Measurements from ENCODE around the gene ANK3.

ANK3 gene

GRCh38 chr10:60389413-60390025 is at the start of gene ANK3:
Gene ANK3, minus strand, starts transcription at chr10:60389875. Its CDS starts 337 bp downstream, at chr10:60389538.
- DNase-seq (ENCODE audit: low read depth in 1 of 2, low spot score in 1 of 2), result no peak

DNA sequence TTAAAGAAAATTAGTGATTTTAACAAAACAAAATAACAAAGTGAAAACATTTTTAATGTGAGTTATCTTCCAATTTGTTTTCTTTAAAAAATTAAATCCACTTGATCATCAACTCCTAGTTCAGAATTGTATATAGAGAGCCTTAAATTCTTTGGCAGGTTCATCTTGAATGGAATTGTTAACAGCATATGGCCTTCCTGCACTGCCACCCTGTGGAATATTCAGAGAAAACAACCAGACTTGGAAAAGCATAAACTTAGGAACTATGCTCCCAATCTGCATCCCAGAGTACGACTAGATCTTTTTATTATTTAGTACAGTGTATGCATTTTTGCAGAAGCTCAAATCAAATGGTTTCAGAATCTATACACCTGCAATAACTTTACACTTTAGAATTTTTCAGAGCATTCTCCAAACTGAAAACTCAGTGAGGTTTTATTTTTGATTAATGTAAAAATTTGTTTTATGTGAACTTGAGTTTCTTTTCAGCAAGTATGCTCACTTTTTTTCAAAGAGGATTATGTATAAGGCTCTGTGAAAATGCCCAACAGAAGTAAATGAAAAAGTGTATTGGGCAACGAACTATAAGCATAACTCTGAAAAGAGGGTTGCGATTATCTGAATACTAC is 44.9 kb upstream of the ANK3 start:
- DNase-seq (ENCODE audit: low read depth in 1 of 2, low spot score in 1 of 2), result no peak

- DNase-seq (ENCODE audit: low read depth in 1 of 2, low spot score in 1 of 2), result no peak
Observed at GRCh38 chr10:60433684-60434083, 44.0 kb upstream of the ANK3 start.

- no peak for DNase-seq (ENCODE audit: low read depth in 1 of 2, low spot score in 1 of 2)
Observed at GRCh38 chr10:60430836-60431597, 41.3 kb upstream of the ANK3 start.

DNA sequence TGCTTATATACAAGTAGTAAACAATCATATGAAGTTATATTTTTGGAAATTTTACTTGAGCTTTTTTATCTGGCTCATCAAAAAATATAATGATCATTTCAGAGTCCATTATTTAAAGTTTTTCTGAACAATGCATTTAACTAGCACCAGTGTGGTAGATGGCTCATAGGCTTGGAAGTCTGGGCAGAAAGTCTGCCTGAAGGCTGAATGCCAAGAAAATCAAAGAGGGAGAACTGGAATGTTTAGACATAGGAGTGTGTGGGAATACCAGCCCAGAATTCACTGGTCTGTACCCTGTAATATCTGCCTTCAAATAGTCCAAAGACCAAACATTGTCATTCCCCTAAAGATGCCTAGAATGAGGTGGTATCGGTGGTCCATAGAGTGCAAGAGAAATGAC is 40.3 kb upstream of the ANK3 start:
- DNase-seq (ENCODE audit: low read depth in 1 of 2, low spot score in 1 of 2), result no peak

DNA sequence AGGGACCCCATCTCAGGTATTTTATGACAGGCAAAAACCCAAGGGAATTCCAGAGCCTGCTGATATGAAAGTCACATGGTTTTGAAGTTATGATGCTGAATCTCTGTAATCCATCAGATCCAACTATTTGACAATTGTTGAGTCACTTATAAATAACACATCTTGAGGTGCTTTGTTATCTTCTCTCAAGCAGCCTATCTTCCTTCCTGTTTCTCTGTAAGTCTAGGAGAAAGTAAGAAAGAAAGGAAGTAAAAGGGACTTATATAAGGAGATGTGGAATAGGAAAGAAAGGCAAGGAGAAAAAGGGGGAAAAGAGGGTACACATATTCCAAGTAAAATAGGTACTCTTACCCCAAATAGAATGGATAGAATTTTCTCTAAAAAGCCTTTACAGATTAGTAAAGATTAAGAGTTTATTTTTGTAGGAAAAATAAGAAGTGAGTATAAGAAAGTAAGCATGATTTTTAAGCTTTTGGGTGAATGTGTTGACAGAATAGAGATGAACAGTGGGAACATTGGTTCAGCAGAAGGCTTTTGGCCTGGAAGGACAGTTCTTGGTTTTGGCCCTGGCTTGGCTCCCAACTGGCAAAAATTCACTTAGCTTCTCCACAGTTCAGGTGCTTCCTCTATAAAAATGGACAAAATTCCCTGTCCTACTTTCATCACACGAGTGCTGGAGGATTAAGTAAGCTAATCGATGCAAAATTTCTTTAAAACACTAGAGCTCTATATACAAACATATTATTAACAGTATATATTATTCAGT is 39.6 kb upstream of the ANK3 start:
- DNase-seq (ENCODE audit: low read depth in 1 of 2, low spot score in 1 of 2), result no peak

DNA sequence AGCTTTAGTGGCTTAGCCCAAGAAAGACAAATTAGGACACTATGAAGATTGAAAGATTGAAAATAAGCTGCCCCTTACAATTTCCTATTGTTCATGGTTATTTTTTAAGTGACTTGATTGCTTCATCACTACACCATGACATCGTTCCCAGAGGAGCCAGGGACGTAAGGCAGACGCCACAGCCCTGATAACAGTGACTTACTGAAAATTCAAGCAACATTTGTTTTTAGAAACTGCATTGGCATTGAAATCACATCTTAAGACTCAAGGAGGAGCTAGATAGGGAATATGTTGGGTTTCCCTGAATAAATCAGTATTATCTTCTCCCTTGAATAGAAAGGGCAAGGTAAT is 38.7 kb upstream of the ANK3 start:
- DNase-seq (ENCODE audit: low read depth in 1 of 2, low spot score in 1 of 2), result no peak

DNA sequence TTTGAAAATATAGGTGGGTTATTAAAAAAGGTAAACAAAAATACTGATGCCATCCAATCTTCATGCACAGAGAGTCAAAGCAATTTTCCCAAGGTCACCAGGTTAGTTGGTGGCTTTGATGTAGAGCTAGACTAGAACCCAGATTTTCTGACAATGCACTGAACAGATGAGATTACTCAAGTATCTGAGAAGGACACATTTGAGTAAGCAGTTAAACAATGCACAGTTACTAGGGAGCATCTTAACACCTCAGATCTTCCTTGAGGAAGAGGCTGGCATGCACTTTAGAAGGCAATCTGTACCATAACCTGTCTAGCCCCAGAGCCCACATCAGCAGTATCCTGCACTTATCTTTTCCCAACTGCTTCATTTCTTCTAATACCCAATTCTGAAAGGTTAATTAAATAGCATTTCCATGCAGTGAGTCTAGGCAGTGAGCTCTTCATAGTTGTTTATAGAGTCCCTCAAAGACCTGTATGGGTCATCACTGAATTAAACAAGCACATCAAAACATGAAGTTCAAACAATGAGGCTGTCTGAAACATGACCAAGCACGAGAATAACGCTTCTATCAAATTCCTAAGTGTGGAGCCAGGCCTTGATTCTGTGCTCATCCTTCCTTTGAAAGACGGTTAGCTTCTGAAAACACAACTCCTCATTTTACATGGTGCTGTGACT is 38.2 kb upstream of the ANK3 start:
- DNase-seq (ENCODE audit: low read depth in 1 of 2, low spot score in 1 of 2), result no peak

- DNase-seq (ENCODE audit: low read depth in 1 of 2, low spot score in 1 of 2), result no peak
Observed at GRCh38 chr10:60427148-60427547, 37.5 kb upstream of the ANK3 start.

GRCh38 chr10:60426425-60426824 is 36.8 kb upstream of the ANK3 start:
- DNase-seq (ENCODE audit: low read depth in 1 of 2, low spot score in 1 of 2), result no peak

- no peak for DNase-seq (ENCODE audit: low read depth in 1 of 2, low spot score in 1 of 2)
Observed at GRCh38 chr10:60425392-60426110, 35.9 kb upstream of the ANK3 start.

- DNase-seq (ENCODE audit: low read depth in 1 of 2, low spot score in 1 of 2), result no peak
Observed at GRCh38 chr10:60424971-60425370, 35.3 kb upstream of the ANK3 start.

- DNase-seq (ENCODE audit: low read depth in 1 of 2, low spot score in 1 of 2), result no peak
Observed at GRCh38 chr10:60423920-60424319, 34.2 kb upstream of the ANK3 start.

DNA sequence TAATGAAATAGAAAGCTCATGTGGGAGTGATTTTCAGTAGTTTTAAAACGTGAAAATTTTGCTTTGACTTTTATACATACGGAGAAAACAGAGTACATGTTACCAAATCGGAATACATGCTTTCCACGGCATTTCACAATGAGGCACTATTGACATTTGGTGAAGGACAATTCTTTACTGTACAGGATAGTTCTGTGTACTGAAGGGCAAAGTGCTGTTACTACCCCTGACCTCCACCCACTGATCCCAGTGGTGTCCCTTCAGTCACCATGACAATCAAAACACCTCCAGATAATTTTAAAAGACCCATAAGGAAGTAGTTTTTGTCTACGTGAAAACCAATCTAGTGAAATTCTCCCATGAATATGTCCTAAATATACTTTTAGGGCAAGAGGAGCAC is 33.1 kb upstream of the ANK3 start:
- DNase-seq (ENCODE audit: low read depth in 1 of 2, low spot score in 1 of 2), result no peak

- no peak for DNase-seq (ENCODE audit: low read depth in 1 of 2, low spot score in 1 of 2)
Observed at GRCh38 chr10:60420991-60421894, 31.6 kb upstream of the ANK3 start.

DNA sequence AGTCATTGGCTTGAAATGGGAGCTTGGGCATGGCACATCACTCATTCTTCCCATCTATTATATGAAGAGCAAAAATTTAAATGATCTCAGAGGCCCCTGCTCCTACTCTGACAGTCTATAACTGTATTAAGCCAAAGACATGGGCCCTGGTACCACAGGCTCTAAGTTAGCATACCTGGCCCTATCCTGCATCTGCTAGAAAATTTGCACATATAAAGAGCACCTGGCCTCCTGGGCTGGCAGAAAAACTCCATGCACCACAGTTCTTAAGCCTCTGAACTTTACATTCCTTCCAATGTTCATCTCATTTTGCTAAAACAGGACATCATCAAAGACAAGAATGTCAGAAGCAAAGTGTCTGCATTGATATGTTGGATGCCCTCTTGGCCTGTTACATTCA is 29.6 kb upstream of the ANK3 start:
- no peak for DNase-seq (ENCODE audit: low read depth in 1 of 2, low spot score in 1 of 2)

DNA sequence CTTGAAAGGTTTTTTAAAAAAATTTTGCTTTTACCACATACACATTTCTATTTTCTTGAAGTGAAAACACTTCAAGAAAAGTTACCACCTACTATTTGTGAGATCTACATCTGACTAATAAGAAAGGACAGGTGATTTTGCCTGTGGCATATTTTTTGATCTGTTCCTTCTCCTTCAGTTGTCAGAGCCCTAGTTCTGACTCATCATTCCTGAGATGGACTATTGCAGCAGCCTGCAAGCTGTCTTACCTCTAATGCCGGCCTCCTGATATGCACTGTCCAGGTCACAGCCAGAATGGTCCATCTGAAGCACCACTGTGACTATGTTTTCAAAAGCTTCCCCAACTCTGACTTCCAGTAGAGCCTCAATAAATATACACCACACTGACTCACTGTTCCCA is 28.2 kb upstream of the ANK3 start:
- no peak for DNase-seq (ENCODE audit: low read depth in 1 of 2, low spot score in 1 of 2)

DNA sequence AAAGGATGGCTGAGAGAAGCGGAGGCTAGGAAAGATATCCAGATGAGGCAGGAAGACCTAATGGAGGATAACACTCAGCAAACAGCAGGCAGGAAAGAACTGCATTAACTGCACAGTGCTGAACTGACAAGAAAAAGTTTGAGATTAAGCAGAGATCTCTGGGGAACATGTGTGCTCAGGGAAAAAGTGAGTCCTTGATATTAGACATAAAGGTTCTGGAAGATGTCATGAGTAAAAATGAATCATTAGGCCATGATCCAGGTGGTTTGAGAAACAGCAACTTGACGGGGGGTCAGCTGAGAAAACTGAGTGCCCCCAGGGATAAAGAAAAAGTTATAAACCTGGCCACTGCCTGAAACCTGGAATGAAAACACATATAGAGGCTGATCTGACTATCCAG is 27.3 kb upstream of the ANK3 start:
- DNase-seq (ENCODE audit: low read depth in 1 of 2, low spot score in 1 of 2), result no peak

DNA sequence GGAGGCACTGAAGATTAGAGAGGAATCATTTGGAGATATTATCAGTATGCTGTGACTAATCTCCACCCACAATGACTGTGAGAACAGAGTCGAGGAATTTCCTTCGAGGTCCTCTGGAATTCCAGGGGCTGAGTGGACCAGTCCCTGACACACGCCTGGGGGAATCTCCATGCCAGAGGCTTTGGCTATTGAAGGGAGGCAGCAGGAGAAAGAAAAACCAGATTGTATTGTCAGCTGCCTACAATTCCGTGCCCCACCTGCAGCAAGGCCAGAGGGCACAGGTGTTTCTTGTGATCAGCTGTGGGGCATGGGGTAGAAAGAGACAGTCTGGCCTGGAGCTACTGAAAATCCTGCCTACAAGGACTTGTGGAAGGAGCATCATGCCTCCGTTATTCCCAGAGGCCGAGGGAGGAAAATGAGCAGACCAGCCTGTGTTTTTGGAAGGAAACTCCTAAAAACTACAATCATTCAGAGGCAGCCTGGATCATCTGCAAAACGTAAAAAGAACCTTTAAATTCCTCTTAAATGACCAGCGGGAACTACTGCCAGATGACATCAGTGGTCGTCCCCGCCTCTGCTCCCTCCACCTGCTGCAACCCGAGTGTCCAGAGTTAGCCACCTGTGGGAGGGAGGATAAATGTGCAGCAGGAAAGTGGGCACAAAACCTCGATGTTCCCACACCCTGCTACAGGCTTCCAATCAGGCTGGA is 25.4 kb upstream of the ANK3 start:
- no peak for DNase-seq (ENCODE audit: low read depth in 1 of 2, low spot score in 1 of 2)

Measured in stimulated activated CD4-positive, alpha-beta T cell treated with anti-CD3 and anti-CD28 coated beads, Interleukin-15, amount 100 ng/mL, for 1 hour (primary cell).